ENCODE data around the gene MED25.
A peak's percentile ranks its signal among the peaks of the same experiment; 100 is the strongest.

Gene MED25

GRCh38 chr19:49869009-49869483 lies 51.0 kb downstream of the MED25 start:
- ATAC-seq (ENCODE audit: low read depth) (peak; percentile 11), DNase-seq (ENCODE audit: low spot score) (no peak)
- peak overlapping the region; percentile 83 for H3K27ac ChIP-seq (ENCODE audit: poor library complexity, severe bottlenecking)
- no peak for TF ChIP-seq CTCF (IDR thresholded peaks at IDR 0.05; ENCODE audit: poor library complexity, severe bottlenecking)
- H3K4me1 ChIP-seq (ENCODE audit: insufficient read depth, poor library complexity, severe bottlenecking), result peaks cover 15% of the 10 kb centered on the region
- peaks cover 25% of the 10 kb centered on the region for H3K36me3 ChIP-seq (ENCODE audit: low read depth)
- H3K9me3 ChIP-seq (ENCODE audit: severe bottlenecking), result no peaks in the 10 kb centered on the region
- H3K27me3 ChIP-seq (ENCODE audit: insufficient read depth, poor library complexity, severe bottlenecking), result no peaks in the 10 kb centered on the region
- peak overlapping the region; percentile 32 for H3K4me3 ChIP-seq (ENCODE audit: severe bottlenecking)

GRCh38 chr19:49869484-49870308 lies 51.6 kb downstream of the MED25 start:
- ATAC-seq (ENCODE audit: low read depth), result peak; percentile 75
- no peak for TF ChIP-seq CTCF (IDR thresholded peaks at IDR 0.05; ENCODE audit: poor library complexity, severe bottlenecking)
- Histone ChIP-seq H3K4me3 (ENCODE audit: severe bottlenecking) (peak overlapping the region; percentile 43), H3K36me3 (ENCODE audit: low read depth) (peaks cover 18% of the 10 kb centered on the region), H3K27ac (ENCODE audit: poor library complexity, severe bottlenecking) (peak overlapping the region; percentile 83), H3K4me1 (ENCODE audit: insufficient read depth, poor library complexity, severe bottlenecking) (peaks cover 15% of the 10 kb centered on the region), H3K27me3 (ENCODE audit: insufficient read depth, poor library complexity, severe bottlenecking) (no peaks in the 10 kb centered on the region), H3K9me3 (ENCODE audit: severe bottlenecking) (no peaks in the 10 kb centered on the region)
- DNase-seq (ENCODE audit: low spot score), result peak; percentile 93

GRCh38 chr19:49870309-49870901 lies 52.3 kb downstream of the MED25 start:
- ATAC-seq (ENCODE audit: low read depth) (no peak), DNase-seq (ENCODE audit: low spot score) (no peak)
- H3K36me3 ChIP-seq (ENCODE audit: low read depth), result peaks cover 12% of the 10 kb centered on the region
- TF ChIP-seq CTCF (IDR thresholded peaks at IDR 0.05; ENCODE audit: poor library complexity, severe bottlenecking), result no peak
- peak overlapping the region; percentile 83 for H3K27ac ChIP-seq (ENCODE audit: poor library complexity, severe bottlenecking)
- peak overlapping the region; percentile 43 for H3K4me3 ChIP-seq (ENCODE audit: severe bottlenecking)
- peaks cover 15% of the 10 kb centered on the region for H3K4me1 ChIP-seq (ENCODE audit: insufficient read depth, poor library complexity, severe bottlenecking)
- H3K27me3 ChIP-seq (ENCODE audit: insufficient read depth, poor library complexity, severe bottlenecking), result no peaks in the 10 kb centered on the region
- H3K9me3 ChIP-seq (ENCODE audit: severe bottlenecking), result no peaks in the 10 kb centered on the region

GRCh38 chr19:49871349-49871985 lies 53.4 kb downstream of the MED25 start:
- H3K4me1 ChIP-seq (ENCODE audit: insufficient read depth, poor library complexity, severe bottlenecking), result peaks cover 5% of the 10 kb centered on the region
- TF ChIP-seq CTCF (IDR thresholded peaks at IDR 0.05; ENCODE audit: poor library complexity, severe bottlenecking), result no peak
- H3K27me3 ChIP-seq (ENCODE audit: insufficient read depth, poor library complexity, severe bottlenecking), result no peaks in the 10 kb centered on the region
- H3K9me3 ChIP-seq (ENCODE audit: severe bottlenecking), result no peaks in the 10 kb centered on the region
- no peak for DNase-seq (ENCODE audit: low spot score)
- no peak for ATAC-seq (ENCODE audit: low read depth)
- H3K4me3 ChIP-seq (ENCODE audit: severe bottlenecking), result no peak overlapping the region
- H3K27ac ChIP-seq (ENCODE audit: poor library complexity, severe bottlenecking), result no peak overlapping the region
- peaks cover 5% of the 10 kb centered on the region; the same call in 1 of the 2 replicates for H3K36me3 ChIP-seq (ENCODE audit: low read depth)
